HepG2 (cell line): ENCODE measurements around the gene TCAIM. TPM values are rescaled to one million over a fixed set of nuclear protein-coding genes. Genes with fewer than 3 reads are reported as not detected.

Source experiments
- ELF1 ChIP-seq: sonication (generic); formaldehyde crosslinking; IDR thresholded peaks from 2 replicates; pipeline ENCODE4 v1.4.0; 2020; ENCODE audit warnings: missing genetic modification reagents
- ETV5 ChIP-seq: IDR thresholded peaks from 2 replicates; pipeline ENCODE4 v1.6.1; 2018; ENCODE audit warnings: missing biosample characterization, missing genetic modification reagents, inconsistent platforms, borderline replicate concordance
- FOXA3 ChIP-seq: IDR thresholded peaks from 2 replicates; pipeline ENCODE4 v1.6.1; 2016; ENCODE audit warnings: missing genetic modification reagents, missing compliant biosample characterization
- KLF11 ChIP-seq: IDR thresholded peaks from 2 replicates; pipeline ENCODE4 v1.6.1; 2016; ENCODE audit warnings: missing compliant biosample characterization
- MED1 ChIP-seq: sonication (generic); formaldehyde crosslinking; IDR thresholded peaks from 2 replicates; pipeline ENCODE4 v1.4.0; 2020; ENCODE audit warnings: missing genetic modification reagents
- PCBP2 ChIP-seq: fragments of 200-400 bp; formaldehyde crosslinking; optimal IDR thresholded peaks from 2 replicates; pipeline ENCODE3; 2018; ENCODE audit warnings: low read length, low read depth; ENCODE audit not compliant: poor library complexity, severe bottlenecking
- SMAD3 ChIP-seq: sonication (generic); formaldehyde crosslinking; IDR thresholded peaks from 2 replicates; pipeline ENCODE4 v1.4.0; 2020; ENCODE audit warnings: missing genetic modification reagents
- STAT5B ChIP-seq: sonication (generic); formaldehyde crosslinking; IDR thresholded peaks from 2 replicates; pipeline ENCODE4 v1.4.0; 2020; ENCODE audit warnings: missing genetic modification reagents
- THAP11 ChIP-seq: IDR thresholded peaks from 2 replicates; pipeline ENCODE4 v1.6.1; 2016; ENCODE audit warnings: missing biosample characterization, missing genetic modification reagents
- ZFP36L1 ChIP-seq: sonication (generic); formaldehyde crosslinking; IDR thresholded peaks from 2 replicates; pipeline ENCODE4 v1.8.0; 2022; ENCODE audit warnings: mild to moderate bottlenecking, missing genetic modification reagents, moderate library complexity
- ZIK1 ChIP-seq: sonication (generic); formaldehyde crosslinking; IDR thresholded peaks from 2 replicates; pipeline ENCODE4 v1.5.0; 2020; ENCODE audit warnings: mild to moderate bottlenecking, low read depth, missing genetic modification reagents, borderline replicate concordance
- ZNF572 ChIP-seq: sonication (generic); formaldehyde crosslinking; IDR thresholded peaks from 2 replicates; pipeline ENCODE4 v1.5.1; 2020; ENCODE audit warnings: mild to moderate bottlenecking, missing genetic modification reagents
- ZNF737 ChIP-seq: sonication (generic); formaldehyde crosslinking; IDR thresholded peaks from 2 replicates; pipeline ENCODE4 v1.5.0; 2020; ENCODE audit warnings: missing genetic modification reagents, mild to moderate bottlenecking, borderline replicate concordance
- polyA plus RNA-seq, 8 experiments: library from polyadenylated mRNA; depleted of rRNA in 3 of 8; stranded (reverse) in 7 of 8; unstranded in 1 of 8; fragments of >200 nt; fragmentation: Illumina TruSeq in 4 of 8; extraction: Trizol in 4 of 8; gene quantifications; 2 replicates each; pipeline versions ENCODE4 v1.2.1 to v1.2.3, GENCODE V29; 2011 to 2016; ENCODE audit warnings: low read depth in 4 of 8, missing spikeins in 1 of 8, mixed read lengths in 1 of 8; ENCODE audit not compliant: insufficient read depth in 1 of 8
- total RNA-seq, 5 experiments: library from RNA; depleted of rRNA; stranded (reverse); fragments of >200 nt; fragmentation: Illumina TruSeq; extraction: Trizol; gene quantifications; 2 replicates each; pipeline ENCODE4 v1.2.3, GENCODE V29; 2016; ENCODE audit warnings: low read depth in 1 of 5
- TF ChIP-seq, protein P1 (sequence below): sonication (generic); formaldehyde crosslinking; IDR thresholded peaks from 2 replicates; pipeline ENCODE4 v1.4.0; 2020; ENCODE audit warnings: missing genetic modification reagents
- TF ChIP-seq, protein P2 (sequence below): sonication (generic); formaldehyde crosslinking; IDR thresholded peaks from 2 replicates; pipeline ENCODE4 v1.5.1; 2020; ENCODE audit warnings: mild to moderate bottlenecking, missing genetic modification reagents
- TF ChIP-seq, protein P3 (sequence below): sonication (generic); formaldehyde crosslinking; IDR thresholded peaks from 2 replicates; pipeline ENCODE4 v1.4.0; 2020; ENCODE audit warnings: missing genetic modification reagents
- TF ChIP-seq, protein P4 (sequence below): IDR thresholded peaks from 2 replicates; pipeline ENCODE4 v1.6.1; 2018; ENCODE audit warnings: missing genetic modification reagents
- TF ChIP-seq, protein P5 (sequence below): IDR thresholded peaks from 2 replicates; pipeline ENCODE4 v1.6.1; 2016; ENCODE audit warnings: mild to moderate bottlenecking, missing biosample characterization, missing genetic modification reagents
- TF ChIP-seq, protein P6 (sequence below): sonication (generic); formaldehyde crosslinking; IDR thresholded peaks from 2 replicates; pipeline ENCODE4 v1.5.1; 2020; ENCODE audit warnings: mild to moderate bottlenecking, moderate library complexity, missing genetic modification reagents
- TF ChIP-seq, protein P7 (sequence below): sonication (generic); formaldehyde crosslinking; IDR thresholded peaks from 2 replicates; pipeline ENCODE4 v1.4.0; 2020; ENCODE audit warnings: mild to moderate bottlenecking, missing genetic modification reagents

Gene TCAIM
- total and polyA plus RNA-seq, 2 of the 13 experiments (the other 11 are each of a cell fraction or from before 2014, with no cell fraction given), result 16.9 to 22.6 TPM

DNA sequence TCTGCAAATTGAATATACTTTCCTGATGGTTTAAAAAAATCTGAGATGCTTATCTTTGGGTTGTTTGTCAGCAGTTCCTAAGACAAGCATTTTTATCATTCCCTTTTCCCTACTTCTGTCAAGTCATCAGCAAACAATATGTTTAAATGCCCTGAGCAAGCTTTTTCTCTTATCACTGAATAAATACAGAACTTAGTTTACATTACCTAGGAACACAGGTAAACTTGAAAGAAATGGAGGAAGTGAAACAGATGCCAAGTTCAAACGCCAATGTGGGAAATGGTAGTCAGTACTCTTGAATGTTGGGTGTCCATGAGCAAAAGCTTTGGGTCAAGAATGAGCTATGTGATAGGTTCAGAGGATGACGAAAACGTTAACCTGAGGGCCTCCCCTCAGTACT is 17.2 kb upstream of the TCAIM start (continued):
- TF ChIP-seq ZNF572 (CRISPR knock-in tag) (no peak), SMAD3 (CRISPR knock-in tag) (no peak), ZFP36L1 (CRISPR knock-in tag) (peak; percentile 62; the same call in 1 of the 2 replicates), ZNF737 (CRISPR knock-in tag) (no peak), PCBP2 (no peak), THAP11 (CRISPR knock-in tag) (peak; percentile 55), STAT5B (CRISPR knock-in tag) (no peak), FOXA3 (CRISPR knock-in tag) (peak; percentile 96), ZIK1 (no peak), MED1 (CRISPR knock-in tag) (peak; percentile 76), KLF11 (CRISPR knock-in tag) (0 out of 2 replicates have a peak, but pooled peaks have one; percentile 14), ELF1 (CRISPR knock-in tag) (peak; percentile 64), ETV5 (CRISPR knock-in tag) (peak; percentile 78; the same call in 1 of the 2 replicates)
- TF ChIP-seq, protein P1, sequence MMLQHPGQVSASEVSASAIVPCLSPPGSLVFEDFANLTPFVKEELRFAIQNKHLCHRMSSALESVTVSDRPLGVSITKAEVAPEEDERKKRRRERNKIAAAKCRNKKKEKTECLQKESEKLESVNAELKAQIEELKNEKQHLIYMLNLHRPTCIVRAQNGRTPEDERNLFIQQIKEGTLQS (CRISPR knock-in tag), result no peak
- TF ChIP-seq, protein P2, sequence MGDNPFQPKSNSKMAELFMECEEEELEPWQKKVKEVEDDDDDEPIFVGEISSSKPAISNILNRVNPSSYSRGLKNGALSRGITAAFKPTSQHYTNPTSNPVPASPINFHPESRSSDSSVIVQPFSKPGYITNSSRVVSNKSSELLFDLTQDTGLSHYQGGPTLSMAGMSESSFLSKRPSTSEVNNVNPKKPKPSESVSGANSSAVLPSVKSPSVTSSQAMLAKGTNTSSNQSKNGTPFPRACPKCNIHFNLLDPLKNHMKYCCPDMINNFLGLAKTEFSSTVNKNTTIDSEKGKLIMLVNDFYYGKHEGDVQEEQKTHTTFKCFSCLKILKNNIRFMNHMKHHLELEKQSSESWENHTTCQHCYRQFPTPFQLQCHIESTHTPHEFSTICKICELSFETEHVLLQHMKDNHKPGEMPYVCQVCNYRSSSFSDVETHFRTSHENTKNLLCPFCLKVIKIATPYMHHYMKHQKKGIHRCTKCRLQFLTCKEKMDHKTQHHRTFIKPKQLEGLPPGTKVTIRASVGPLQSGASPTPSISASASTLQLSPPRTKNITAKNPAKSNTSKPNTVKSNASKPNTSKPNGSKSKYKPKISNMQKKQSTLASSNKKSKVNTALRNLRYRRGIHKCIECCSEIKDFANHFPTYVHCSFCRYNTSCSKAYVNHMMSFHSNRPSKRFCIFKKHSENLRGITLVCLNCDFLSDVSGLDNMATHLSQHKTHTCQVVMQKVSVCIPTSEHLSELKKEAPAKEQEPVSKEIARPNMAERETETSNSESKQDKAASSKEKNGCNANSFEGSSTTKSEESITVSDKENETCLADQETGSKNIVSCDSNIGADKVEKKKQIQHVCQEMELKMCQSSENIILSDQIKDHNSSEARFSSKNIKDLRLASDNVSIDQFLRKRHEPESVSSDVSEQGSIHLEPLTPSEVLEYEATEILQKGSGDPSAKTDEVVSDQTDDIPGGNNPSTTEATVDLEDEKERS (CRISPR knock-in tag), result no peak
- TF ChIP-seq, protein P3, sequence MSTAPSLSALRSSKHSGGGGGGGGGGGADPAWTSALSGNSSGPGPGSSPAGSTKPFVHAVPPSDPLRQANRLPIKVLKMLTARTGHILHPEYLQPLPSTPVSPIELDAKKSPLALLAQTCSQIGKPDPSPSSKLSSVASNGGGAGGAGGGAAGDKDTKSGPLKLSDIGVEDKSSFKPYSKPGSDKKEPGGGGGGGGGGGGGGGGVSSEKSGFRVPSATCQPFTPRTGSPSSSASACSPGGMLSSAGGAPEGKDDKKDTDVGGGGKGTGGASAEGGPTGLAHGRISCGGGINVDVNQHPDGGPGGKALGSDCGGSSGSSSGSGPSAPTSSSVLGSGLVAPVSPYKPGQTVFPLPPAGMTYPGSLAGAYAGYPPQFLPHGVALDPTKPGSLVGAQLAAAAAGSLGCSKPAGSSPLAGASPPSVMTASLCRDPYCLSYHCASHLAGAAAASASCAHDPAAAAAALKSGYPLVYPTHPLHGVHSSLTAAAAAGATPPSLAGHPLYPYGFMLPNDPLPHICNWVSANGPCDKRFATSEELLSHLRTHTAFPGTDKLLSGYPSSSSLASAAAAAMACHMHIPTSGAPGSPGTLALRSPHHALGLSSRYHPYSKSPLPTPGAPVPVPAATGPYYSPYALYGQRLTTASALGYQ (CRISPR knock-in tag), result peak; percentile 95
- TF ChIP-seq, protein P4, sequence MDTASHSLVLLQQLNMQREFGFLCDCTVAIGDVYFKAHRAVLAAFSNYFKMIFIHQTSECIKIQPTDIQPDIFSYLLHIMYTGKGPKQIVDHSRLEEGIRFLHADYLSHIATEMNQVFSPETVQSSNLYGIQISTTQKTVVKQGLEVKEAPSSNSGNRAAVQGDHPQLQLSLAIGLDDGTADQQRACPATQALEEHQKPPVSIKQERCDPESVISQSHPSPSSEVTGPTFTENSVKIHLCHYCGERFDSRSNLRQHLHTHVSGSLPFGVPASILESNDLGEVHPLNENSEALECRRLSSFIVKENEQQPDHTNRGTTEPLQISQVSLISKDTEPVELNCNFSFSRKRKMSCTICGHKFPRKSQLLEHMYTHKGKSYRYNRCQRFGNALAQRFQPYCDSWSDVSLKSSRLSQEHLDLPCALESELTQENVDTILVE (CRISPR knock-in tag), result no peak
- TF ChIP-seq, protein P5, sequence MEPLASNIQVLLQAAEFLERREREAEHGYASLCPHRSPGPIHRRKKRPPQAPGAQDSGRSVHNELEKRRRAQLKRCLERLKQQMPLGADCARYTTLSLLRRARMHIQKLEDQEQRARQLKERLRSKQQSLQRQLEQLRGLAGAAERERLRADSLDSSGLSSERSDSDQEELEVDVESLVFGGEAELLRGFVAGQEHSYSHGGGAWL (CRISPR knock-in tag), result no peak
- TF ChIP-seq, protein P6, sequence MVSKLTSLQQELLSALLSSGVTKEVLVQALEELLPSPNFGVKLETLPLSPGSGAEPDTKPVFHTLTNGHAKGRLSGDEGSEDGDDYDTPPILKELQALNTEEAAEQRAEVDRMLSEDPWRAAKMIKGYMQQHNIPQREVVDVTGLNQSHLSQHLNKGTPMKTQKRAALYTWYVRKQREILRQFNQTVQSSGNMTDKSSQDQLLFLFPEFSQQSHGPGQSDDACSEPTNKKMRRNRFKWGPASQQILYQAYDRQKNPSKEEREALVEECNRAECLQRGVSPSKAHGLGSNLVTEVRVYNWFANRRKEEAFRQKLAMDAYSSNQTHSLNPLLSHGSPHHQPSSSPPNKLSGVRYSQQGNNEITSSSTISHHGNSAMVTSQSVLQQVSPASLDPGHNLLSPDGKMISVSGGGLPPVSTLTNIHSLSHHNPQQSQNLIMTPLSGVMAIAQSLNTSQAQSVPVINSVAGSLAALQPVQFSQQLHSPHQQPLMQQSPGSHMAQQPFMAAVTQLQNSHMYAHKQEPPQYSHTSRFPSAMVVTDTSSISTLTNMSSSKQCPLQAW (CRISPR knock-in tag), result peak; percentile 32; the same call in 1 of the 2 replicates
- TF ChIP-seq, protein P7, sequence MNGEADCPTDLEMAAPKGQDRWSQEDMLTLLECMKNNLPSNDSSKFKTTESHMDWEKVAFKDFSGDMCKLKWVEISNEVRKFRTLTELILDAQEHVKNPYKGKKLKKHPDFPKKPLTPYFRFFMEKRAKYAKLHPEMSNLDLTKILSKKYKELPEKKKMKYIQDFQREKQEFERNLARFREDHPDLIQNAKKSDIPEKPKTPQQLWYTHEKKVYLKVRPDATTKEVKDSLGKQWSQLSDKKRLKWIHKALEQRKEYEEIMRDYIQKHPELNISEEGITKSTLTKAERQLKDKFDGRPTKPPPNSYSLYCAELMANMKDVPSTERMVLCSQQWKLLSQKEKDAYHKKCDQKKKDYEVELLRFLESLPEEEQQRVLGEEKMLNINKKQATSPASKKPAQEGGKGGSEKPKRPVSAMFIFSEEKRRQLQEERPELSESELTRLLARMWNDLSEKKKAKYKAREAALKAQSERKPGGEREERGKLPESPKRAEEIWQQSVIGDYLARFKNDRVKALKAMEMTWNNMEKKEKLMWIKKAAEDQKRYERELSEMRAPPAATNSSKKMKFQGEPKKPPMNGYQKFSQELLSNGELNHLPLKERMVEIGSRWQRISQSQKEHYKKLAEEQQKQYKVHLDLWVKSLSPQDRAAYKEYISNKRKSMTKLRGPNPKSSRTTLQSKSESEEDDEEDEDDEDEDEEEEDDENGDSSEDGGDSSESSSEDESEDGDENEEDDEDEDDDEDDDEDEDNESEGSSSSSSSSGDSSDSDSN (CRISPR knock-in tag), result no peak
